Adrenal gland (tissue), 5 donors: Measurements from ENCODE around the gene TMEM132D.

Experiments
- POLR2A ChIP-seq, 2 donors: fragments of 450-650 bp; IDR thresholded peaks; one replicate each; pipeline ENCODE4 v1.6.1; 2017; ENCODE audit warnings: antibody characterized with exemption in 2 of 2, mild to moderate bottlenecking in 2 of 2, moderate library complexity in 1 of 2
- TF ChIP-seq, protein P1 (sequence below), 6 experiments: fragments of 450-650 bp in 4 of 6; fragments of 200-600 bp in 2 of 6; sonication (generic) in 1 of 6; IDR thresholded peaks; 1 replicate in 5 of 6; 2 replicates in 1 of 6; pipeline versions ENCODE4 v1.5.1 to v1.8.0; 2016 to 2021; ENCODE audit warnings: antibody characterized with exemption in 6 of 6, mild to moderate bottlenecking in 2 of 6, moderate library complexity in 1 of 6
- donor health status: DM: no; HTN: no; CAD: no.

DNA sequence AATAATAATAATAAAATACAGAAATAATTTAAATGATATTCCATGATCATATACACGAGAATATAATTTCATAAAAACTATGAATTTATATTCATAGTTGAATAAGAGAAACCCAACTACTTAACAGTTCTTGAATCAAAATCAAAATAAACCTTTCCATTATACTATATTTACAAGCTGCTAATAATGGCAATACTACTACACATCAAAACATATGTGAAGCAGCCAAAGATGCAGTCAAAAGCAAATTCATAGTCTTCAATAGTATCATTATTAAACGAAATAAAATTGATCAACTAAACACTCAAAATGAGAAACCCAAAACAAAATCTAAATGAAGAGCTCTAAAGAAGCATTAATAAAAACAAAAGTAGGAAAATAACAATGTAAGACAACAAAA is 197.1 kb downstream of the TMEM132D start:
- TF ChIP-seq, protein P1, sequence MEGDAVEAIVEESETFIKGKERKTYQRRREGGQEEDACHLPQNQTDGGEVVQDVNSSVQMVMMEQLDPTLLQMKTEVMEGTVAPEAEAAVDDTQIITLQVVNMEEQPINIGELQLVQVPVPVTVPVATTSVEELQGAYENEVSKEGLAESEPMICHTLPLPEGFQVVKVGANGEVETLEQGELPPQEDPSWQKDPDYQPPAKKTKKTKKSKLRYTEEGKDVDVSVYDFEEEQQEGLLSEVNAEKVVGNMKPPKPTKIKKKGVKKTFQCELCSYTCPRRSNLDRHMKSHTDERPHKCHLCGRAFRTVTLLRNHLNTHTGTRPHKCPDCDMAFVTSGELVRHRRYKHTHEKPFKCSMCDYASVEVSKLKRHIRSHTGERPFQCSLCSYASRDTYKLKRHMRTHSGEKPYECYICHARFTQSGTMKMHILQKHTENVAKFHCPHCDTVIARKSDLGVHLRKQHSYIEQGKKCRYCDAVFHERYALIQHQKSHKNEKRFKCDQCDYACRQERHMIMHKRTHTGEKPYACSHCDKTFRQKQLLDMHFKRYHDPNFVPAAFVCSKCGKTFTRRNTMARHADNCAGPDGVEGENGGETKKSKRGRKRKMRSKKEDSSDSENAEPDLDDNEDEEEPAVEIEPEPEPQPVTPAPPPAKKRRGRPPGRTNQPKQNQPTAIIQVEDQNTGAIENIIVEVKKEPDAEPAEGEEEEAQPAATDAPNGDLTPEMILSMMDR (IDR thresholded peaks at IDR 0.05) = no peak
- no peak for TF ChIP-seq POLR2A (IDR thresholded peaks at IDR 0.05)
